GM21423 (cell line): ENCODE results near the gene ARHGAP26.
"Not testable (repeated sequence)": the region's sequence is repeated elsewhere in the genome, so short reads cannot be mapped to it uniquely, and the experiment has no call there.

ENCODE experiments used
- ATAC-seq: cut with Tn5 transposase; IDR thresholded peaks from one replicate; pipeline ENCODE4 v1.9.1; 2021; ENCODE audit warnings: mild to moderate bottlenecking, moderate library complexity; ENCODE audit not compliant: unreplicated experiment

The ARHGAP26 gene

GRCh38 chr5:143072734-143073133 is 302.6 kb downstream of the ARHGAP26 start:
- ATAC-seq, result no peak

- no peak for ATAC-seq
Observed at GRCh38 chr5:143073766-143074165, 303.6 kb downstream of the ARHGAP26 start.

- ATAC-seq, result no peak
Observed at GRCh38 chr5:143074414-143074996, 304.3 kb downstream of the ARHGAP26 start.

GRCh38 chr5:143076377-143076776 is 306.2 kb downstream of the ARHGAP26 start:
- no peak for ATAC-seq

- ATAC-seq, result no peak
Observed at GRCh38 chr5:143077453-143078103, 307.4 kb downstream of the ARHGAP26 start.

GRCh38 chr5:143078313-143078712 is 308.1 kb downstream of the ARHGAP26 start:
- ATAC-seq, result no peak

GRCh38 chr5:143078971-143079370 is 308.8 kb downstream of the ARHGAP26 start:
- ATAC-seq, result no peak

- no peak for ATAC-seq
Observed at GRCh38 chr5:143080407-143080806, 310.2 kb downstream of the ARHGAP26 start.

GRCh38 chr5:143080982-143081381 is 310.8 kb downstream of the ARHGAP26 start:
- ATAC-seq, result no peak

- ATAC-seq, result no peak
Observed at GRCh38 chr5:143083006-143083405, 312.8 kb downstream of the ARHGAP26 start.

GRCh38 chr5:143084407-143084806 is 314.2 kb downstream of the ARHGAP26 start:
- no peak for ATAC-seq

- ATAC-seq, result no peak
Observed at GRCh38 chr5:143085319-143085917, 315.2 kb downstream of the ARHGAP26 start.

- ATAC-seq, result no peak
Observed at GRCh38 chr5:143086546-143086907, 316.4 kb downstream of the ARHGAP26 start.

GRCh38 chr5:143086908-143087637 is 316.9 kb downstream of the ARHGAP26 start:
- no peak for ATAC-seq

- not testable (repeated sequence) for ATAC-seq
Observed at GRCh38 chr5:143088702-143089101, 318.5 kb downstream of the ARHGAP26 start.

- not testable (repeated sequence) for ATAC-seq
Observed at GRCh38 chr5:143090044-143090443, 319.9 kb downstream of the ARHGAP26 start.

- ATAC-seq, result not testable (repeated sequence)
Observed at GRCh38 chr5:143092711-143093451, 322.7 kb downstream of the ARHGAP26 start.

- ATAC-seq, result no peak
Observed at GRCh38 chr5:143093452-143094086, 323.4 kb downstream of the ARHGAP26 start.

GRCh38 chr5:143094087-143094521 is 323.9 kb downstream of the ARHGAP26 start:
- no peak for ATAC-seq

GRCh38 chr5:143094608-143095007 is 324.4 kb downstream of the ARHGAP26 start:
- not testable (repeated sequence) for ATAC-seq
